Omental fat pad (tissue), 4 donors: ENCODE results near the gene TEAD1. TPM values are rescaled to one million over a fixed set of nuclear protein-coding genes. Genes with fewer than 3 reads are reported as not detected.
A peak's percentile ranks its signal among the peaks of the same experiment; 100 is the strongest.

Source experiments
- ATAC-seq: fragments of 150-250 bp; one replicate; pipeline ENCODE4 v1.9.1; 2016; ENCODE audit warnings: mild to moderate bottlenecking, moderate library complexity; ENCODE audit not compliant: low FRiP score
- DNase-seq: peaks from one replicate; pipeline ENCODE4 v3.0.0-alpha.2; 2019; ENCODE audit warnings: low spot score
- CTCF ChIP-seq, 3 donors: fragments of 450-650 bp; IDR thresholded peaks; one replicate each; pipeline ENCODE4 v1.5.1; 2016 to 2017; ENCODE audit warnings: antibody characterized with exemption in 3 of 3, mild to moderate bottlenecking in 3 of 3, moderate library complexity in 2 of 3
- total RNA-seq, 4 donors: library from RNA; depleted of rRNA; stranded (reverse); fragments of >200 nt; gene quantifications; one replicate each; pipeline ENCODE4 v1.1.0, GENCODE V29; 2016

TEAD1 gene
- total RNA-seq, 4 donors from 2014 or later, result 81.7 to 123 (median 103) TPM

DNA sequence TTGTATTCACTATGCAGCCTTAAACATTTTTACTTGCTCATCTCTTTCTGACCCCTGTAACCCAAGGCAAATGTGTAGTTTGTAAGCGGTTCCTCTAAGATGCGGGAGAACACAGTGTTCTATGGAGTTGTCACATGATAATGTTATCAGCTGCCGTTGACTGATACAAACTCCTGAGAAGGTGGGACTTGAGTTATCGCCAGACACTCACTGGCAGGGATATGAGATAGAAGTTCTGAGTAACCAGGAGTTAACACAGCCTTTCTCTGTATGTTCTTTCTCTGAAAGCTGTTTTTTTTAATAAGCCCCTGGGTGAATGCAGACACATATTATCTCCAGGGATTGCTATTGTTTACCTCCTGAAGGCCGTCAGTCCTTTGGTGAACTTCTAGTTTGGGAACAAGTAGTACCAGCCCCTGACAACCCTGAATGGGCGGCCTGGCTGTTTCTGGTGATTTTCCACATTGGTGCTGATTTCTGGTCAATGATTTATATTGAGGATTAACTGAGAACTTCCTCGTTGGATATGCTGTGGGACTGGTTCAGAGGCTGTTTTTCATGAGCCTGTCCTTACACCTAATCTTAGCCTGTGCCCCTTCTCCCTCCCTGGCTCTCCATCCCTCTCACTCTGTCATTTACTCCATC, 179.6 kb downstream of the TEAD1 start:
- DNase-seq, result no peak
- ATAC-seq, result peak; percentile 78
- TF ChIP-seq CTCF (IDR thresholded peaks at IDR 0.05), result no peak

DNA sequence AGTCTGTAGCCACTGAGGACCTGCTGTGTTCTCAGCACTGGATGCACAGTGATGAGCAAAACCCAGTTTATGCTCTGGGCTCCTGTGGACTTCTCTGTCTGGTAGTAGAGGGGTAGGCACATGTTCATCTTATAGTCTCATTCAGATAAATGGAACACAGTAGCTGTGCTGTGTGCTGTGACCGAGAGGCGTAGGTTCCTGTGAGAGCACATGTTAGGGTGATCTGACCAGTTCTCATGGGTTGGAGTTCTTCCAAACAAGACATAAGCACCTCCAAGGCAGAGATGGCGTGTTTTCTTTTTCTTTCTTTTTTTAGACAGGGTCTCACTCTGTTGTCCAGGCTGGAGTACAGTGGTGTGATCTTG, 180.1 kb downstream of the TEAD1 start:
- TF ChIP-seq CTCF (IDR thresholded peaks at IDR 0.05), result no peak
- DNase-seq (no peak), ATAC-seq (peak; percentile 34)

GRCh38 chr11:12854829-12855228, 180.6 kb downstream of the TEAD1 start:
- no peak for TF ChIP-seq CTCF (IDR thresholded peaks at IDR 0.05)
- no peak for DNase-seq
- ATAC-seq, result no peak

DNA sequence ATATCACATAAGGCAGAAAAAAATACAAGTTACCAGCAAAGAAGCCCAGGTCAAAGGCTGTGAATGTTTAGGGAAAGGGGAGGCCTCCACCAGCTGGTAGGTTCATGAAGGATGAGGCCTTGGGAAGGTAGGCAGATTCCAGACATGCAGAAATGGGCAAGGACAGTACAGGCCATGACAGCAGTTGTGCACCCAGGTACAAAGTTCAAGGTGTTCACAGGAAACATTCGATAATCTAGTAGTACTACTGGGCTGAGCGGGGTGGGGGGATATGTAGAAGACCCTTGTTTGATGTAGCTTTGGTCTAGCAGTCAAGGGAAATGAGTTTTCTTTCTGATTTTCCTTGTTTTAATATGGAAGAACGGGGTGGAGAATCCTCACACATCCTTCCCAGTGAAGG, 182.1 kb downstream of the TEAD1 start:
- ATAC-seq (no peak), DNase-seq (no peak)
- TF ChIP-seq CTCF (IDR thresholded peaks at IDR 0.05), result no peak

DNA sequence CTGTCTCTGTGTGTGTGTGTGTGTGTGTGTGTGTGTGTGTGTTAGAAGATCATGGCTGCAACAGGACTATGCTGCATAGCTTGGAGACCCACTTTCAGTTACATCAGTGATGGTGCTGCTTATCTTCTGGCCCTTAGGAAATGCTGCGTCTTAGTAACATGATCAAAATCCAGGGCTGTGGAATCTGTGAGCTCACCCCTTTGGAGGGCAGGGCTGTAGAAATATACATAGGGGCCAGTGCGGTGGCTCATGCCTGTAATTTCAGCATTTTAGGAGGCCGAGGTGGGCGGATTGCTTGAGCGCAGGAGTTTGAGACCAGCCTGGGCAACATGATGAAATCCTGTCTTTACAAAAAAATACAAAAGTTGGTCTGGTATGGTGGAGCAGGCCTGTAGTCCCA, 183.4 kb downstream of the TEAD1 start:
- ATAC-seq, result no peak

DNA sequence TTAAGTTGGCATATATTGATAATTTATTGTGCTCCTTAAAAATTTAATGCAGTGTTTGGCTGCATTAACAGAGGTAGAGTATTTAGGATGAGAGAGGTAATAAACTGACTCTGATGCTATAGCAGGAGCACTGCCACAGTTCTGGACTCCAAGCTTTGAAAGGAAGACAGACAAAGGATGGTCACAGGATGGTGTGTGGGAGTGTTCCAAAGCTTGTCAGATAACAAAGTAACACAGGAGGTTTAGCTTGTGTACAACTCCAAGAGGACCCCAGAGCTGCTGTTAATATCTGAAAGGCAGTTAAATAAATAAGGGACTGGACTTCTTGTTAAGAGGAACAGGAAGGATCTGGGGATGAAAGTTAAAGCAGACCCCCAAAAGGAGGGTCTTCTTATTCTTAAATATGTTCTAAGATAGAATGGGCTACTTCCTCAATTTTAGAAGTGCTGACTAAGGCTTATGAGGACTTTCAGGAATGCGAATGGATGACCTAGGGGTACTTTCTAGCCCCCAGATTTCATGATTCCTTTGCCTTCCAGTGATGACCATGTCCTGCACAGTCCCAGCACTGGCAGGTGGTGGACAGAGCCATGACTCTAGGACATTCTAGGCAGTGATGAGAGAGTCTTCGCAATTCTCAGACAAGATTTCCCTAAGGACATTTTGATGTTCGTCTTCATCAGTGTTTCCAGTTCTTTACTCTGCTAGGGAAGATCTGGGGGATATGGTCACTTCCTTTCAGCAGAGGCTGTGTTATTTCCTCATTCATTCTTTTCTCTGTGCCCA, 185.8 kb downstream of the TEAD1 start:
- DNase-seq, result no peak

More for the DNA sequence above, 183.4 kb downstream of the TEAD1 start:
- no peak for TF ChIP-seq CTCF (IDR thresholded peaks at IDR 0.05)
- DNase-seq, result no peak

More for the DNA sequence above, 185.8 kb downstream of the TEAD1 start:
- no peak for TF ChIP-seq CTCF (IDR thresholded peaks at IDR 0.05)
- no peak for ATAC-seq
